ENCODE data around the gene ABCC1.

Gene ABCC1

GRCh38 chr16:16113076-16113475 is 163.7 kb downstream of the ABCC1 start:
- no peak for DNase-seq

GRCh38 chr16:16116841-16117240 is 167.4 kb downstream of the ABCC1 start:
- DNase-seq = no peak

- no peak for DNase-seq
Measured at GRCh38 chr16:16118337-16118736, 168.9 kb downstream of the ABCC1 start.

- DNase-seq = no peak
Measured at GRCh38 chr16:16120044-16120381, 170.6 kb downstream of the ABCC1 start.

GRCh38 chr16:16120382-16121184 is 171.2 kb downstream of the ABCC1 start:
- DNase-seq = no peak

DNA sequence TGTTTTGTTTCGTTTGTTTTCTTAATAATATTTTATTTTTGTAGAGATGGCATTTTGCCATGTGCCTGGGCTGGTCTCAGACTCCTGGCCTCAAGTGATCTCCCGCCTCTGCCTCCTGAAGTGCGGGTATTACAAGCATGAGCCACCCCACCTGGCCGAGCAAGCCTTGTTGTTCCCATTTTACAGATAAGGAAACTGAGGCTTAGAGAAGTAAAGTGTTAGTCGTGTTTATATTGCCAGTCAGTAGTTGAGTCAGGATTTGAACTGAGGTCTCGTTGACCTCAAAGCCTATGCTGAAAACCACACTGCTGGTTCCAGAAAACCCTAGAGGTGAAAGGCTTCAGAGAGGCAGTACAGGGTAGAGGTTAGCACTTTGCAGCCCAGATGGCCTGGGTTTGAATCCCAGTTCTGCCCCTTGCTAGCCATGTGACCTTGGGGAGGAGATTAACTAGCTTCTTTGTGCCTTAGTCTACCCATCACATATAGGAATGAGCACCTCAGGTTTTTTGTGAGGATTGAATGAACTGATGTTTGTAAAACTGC is 171.8 kb downstream of the ABCC1 start:
- DNase-seq = no peak

DNA sequence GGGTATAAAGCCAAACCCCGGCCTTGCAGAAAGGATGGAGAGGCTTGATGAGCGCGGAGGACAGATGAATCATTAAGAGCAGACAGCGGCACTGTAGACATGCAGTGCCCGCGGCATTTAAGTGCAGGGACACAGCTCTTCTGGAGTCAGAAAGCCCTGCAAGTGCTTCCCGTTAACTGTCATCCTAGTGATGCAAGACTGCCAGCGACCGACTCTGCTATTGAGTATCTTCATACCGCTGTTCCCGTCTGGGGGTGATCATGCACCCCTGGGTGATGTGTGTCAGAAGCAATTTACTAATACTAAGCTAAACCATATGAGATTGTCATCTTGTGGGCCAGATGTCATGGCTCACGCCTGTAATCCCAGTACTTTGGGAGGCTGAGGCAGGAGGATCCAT is 172.8 kb downstream of the ABCC1 start:
- DNase-seq = no peak

DNA sequence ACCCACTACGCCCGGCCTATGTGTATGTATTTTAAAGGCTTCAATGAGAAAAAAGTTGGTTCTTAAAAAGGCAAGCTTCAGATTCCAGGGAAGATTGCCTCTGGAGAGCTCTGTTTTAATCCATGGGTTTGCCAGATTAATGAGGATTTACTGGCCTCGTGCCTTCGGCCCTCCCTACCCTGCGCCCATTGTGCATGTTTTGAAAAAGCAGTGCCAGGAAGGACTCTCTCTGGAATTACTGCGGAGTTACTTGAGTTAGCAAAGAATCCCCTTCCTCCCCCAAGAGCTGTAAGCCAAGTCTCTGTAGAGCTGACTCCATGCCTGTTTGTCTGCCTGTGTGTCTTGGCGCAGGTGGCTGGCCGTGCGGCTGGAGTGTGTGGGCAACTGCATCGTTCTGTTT is 175.0 kb downstream of the ABCC1 start:
- no peak for DNase-seq

DNA sequence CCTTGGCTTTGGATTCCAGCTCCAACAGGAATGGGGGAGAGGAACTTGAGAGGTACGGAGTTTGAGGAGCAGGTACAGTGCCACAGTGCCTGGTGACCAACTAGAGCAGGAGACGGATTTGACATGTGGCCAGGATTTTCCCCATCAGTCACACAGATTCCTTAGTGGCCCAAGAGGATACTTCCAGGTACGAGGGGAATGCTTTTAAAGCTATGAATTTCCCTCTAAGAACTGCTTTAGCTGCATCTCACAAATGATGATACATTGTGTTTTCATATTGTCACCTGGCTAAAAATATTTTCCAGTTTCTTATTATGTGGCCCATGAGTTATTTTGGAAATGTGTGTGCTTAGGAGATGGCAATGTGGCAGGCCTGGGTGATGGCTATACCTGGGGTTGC is 175.6 kb downstream of the ABCC1 start:
- no peak for DNase-seq

DNA sequence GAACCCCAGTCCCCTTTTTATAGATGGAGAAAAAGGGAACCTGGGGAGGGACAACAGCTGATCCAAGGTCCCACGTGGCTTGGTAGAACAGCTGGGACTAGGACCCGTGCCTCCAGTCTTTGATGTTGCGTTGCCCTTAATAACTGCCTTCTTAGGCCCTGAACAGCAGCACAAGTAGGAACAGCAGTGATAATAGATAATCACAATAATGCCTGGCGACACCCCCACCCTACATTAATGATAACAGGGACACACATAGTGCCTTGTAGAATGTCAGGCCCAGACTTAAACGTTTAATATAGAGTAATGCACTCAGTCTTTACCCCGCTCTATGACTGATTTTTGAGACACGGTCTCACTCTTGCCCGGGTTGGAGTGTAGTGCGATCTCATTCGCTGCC is 177.5 kb downstream of the ABCC1 start:
- no peak for DNase-seq

DNA sequence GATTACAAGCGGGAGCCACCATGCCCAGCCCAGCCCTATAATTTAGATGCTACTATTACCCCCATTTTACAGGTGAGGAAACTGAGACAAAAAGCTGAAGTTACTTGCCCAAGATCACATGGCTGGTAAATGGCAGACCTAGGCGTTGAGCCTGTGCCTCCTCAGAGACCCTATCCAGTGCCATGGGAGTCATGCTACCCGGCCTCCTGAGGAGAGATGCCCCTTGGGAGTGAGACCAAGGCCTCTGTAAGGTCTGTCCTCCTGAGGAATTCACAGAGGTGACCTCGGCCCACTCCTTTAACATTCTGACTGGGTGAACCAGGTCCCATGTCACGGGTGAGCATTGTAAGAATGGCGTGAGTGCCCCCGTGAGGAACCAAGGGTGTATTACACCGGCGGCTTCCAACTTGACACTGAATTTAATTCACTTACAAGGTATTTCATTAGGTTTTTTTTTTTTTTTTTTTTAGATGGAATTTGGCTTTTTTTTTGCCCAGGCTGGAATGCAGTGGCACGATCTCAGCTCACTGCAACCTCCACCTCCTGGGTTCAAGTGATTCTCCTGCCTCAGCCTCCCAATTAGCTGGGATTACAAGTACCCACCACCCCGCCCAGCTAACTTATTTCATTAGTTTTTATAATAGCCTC is 178.2 kb downstream of the ABCC1 start:
- peak; percentile 74 for DNase-seq

DNA sequence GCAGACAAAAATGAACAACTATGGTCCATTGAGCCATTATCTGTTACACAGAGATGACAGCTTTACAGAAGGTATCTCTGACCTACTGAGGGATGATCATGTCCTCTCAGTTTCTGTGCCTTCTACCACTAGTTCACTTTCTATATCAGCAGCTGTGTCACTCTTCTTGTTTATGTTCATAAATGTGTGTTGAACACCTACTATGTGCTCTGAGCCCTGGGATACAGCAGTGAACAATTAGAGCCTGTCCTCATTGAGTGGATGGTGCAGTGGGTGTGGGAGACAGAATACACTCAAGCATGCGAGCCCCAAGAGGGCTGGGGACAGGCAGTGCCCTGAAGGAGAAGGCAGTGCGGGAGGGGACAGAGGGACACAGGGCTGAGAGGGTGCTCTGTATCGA is 181.8 kb downstream of the ABCC1 start:
- DNase-seq = no peak

DNA sequence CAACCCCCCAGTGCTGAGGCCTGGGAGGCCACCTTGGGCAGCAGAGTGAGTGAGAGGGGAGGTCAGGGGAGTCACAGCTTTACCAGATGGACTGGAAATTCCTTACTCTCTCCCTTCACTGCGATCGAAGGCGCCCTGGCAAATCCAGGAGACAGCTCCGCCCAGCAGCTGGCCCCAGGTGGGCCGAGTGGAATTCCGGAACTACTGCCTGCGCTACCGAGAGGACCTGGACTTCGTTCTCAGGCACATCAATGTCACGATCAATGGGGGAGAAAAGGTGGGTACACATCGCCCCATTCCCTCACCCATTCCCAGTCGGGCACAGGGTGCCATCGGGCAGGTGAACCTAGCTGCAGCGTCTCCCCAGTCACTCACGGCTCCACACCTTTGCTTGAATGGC is 182.2 kb downstream of the ABCC1 start:
- DNase-seq = no peak

- DNase-seq = no peak
Measured at GRCh38 chr16:16133943-16134604, 184.7 kb downstream of the ABCC1 start.

- DNase-seq = no peak
Measured at GRCh38 chr16:16136588-16136987, 187.2 kb downstream of the ABCC1 start.

DNA sequence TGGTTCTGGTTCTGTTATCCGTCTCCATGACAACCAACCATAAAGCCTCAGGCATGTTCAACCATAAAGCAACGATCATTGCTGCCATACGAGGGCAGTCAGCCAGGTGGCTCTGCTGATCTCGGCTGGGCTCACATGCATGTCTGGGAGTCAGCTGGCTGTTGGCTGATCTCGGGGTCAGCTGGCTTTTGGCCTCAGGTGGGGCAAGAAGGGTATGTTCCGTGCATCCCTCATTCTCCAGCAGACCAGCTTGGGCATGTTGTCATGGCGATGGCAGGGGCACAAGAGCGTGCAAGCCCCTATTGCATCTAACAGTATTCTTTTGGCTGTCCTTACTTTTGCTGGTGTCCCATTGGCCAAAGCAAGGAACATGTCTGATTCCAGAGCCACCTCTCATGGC is 187.7 kb downstream of the ABCC1 start:
- DNase-seq = no peak

DNA sequence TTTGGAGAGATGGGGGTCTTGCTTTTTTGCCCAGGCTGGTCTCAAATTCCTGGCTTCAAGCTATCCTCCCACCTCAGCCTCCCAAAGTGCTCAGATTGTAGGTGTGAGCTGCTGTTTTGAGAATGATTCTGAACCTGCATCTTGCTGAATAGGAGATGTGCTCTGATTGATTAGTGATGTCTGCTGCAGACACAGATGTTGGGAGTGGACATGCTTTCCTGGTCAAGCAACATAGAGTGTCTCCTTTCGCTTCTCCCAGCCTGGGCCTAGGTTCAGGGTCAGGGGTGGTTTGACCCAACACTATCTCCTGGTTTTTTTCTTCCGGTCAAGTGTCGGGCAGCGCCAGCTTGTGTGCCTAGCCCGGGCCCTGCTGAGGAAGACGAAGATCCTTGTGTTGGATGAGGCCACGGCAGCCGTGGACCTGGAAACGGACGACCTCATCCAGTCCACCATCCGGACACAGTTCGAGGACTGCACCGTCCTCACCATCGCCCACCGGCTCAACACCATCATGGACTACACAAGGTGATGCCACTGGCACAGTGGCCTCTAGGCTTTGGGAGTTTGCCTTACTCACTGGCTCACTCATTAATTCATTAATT is 188.7 kb downstream of the ABCC1 start:
- no peak for DNase-seq

DNA sequence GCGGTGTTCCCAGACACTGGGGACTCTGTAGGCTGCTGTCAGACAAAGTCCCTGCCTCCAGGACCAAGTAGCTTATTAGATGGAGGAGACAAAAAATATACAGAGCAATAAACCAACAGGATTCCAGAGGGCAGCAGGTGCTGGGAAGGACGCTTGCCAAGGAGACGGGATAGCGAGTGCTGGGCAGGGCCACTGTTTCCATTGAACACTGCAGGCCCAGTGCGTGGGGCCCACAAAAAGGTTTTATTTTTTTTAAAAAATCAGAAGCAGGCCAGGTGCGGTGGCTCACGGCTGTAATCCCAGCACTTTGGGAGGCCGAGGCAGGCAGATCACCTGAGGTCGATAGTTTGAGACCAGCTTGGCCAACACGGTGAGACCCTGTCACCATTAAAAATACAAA is 189.6 kb downstream of the ABCC1 start:
- DNase-seq = no peak

DNA sequence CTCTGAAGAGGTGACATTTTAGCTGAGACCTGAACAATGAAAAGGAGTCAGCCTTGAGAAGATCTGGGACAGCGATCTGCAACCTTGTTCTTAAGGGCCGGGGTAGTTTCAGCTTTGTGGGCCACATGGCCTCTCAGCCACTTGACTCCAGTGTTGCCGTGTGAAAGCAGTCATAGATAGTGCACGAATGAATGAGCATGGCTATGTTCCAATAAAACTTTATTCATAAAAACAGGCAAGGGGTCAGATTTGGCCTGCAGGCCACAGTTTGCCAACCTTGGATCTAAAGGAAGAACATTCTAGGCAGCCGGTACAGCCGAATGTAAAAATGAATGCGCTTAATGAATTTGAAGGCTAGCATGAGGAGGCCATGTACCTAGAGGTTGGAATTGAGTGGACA is 190.4 kb downstream of the ABCC1 start:
- no peak for DNase-seq

DNA sequence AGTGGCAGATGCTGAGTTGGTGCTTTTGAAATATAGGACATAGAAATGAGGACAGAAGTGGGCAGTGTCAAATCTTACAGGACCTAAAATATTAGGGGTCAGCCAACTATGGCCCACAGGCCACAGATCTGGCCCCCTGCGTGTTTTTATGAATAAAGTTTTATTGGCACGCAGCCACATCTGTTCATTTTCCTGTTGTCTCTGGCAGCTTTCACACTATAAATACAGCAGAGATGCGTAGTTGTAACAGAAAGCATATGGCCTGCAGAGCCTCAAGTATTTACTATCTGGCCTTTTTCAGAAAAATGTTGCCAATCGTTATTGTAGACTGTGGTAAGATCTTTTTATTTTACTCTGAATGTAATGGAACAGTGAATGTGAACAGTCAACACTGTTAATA is 191.1 kb downstream of the ABCC1 start:
- DNase-seq = no peak

DNA sequence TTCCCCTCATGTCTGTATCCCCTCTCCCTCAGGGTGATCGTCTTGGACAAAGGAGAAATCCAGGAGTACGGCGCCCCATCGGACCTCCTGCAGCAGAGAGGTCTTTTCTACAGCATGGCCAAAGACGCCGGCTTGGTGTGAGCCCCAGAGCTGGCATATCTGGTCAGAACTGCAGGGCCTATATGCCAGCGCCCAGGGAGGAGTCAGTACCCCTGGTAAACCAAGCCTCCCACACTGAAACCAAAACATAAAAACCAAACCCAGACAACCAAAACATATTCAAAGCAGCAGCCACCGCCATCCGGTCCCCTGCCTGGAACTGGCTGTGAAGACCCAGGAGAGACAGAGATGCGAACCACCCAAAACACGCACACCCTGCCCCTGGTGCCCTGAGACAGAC is 191.7 kb downstream of the ABCC1 start:
- no peak for DNase-seq

DNA sequence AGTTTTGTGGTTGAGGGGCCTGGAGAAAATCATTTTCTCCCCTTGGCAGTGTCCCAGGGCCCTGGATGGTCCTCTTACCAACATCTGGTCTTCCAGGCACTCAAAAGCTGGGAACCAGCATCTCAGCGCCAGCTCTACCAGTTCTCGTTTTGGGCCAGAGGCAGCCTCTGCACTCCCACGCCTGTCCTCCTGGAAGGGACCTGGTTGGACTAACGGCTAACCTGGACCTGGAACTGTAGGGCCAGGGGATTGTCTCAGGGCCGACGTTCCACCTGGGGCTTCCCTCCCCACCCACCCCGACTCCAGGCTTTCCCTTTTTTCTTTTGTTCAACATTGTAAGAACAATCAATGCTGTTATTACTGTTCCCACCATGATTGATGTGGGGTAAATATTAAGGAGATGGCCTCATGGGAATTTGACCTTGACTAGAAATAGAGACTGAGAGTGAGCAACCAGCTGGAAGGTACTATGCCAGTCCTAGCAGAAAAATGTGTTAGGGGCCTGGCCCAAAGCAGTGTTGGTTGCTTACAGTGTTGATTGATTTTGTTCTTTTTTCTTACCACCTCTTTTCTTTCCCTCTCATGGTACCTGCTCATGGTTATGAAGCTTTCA is 192.5 kb downstream of the ABCC1 start:
- DNase-seq = no peak
